ENCODE measurements around the gene FBRSL1. TPM values are rescaled to one million over a fixed set of nuclear protein-coding genes. Genes with fewer than 3 reads are reported as not detected.

The FBRSL1 gene
- total RNA-seq, 1 donor from 2014 or later: 211 TPM

DNA sequence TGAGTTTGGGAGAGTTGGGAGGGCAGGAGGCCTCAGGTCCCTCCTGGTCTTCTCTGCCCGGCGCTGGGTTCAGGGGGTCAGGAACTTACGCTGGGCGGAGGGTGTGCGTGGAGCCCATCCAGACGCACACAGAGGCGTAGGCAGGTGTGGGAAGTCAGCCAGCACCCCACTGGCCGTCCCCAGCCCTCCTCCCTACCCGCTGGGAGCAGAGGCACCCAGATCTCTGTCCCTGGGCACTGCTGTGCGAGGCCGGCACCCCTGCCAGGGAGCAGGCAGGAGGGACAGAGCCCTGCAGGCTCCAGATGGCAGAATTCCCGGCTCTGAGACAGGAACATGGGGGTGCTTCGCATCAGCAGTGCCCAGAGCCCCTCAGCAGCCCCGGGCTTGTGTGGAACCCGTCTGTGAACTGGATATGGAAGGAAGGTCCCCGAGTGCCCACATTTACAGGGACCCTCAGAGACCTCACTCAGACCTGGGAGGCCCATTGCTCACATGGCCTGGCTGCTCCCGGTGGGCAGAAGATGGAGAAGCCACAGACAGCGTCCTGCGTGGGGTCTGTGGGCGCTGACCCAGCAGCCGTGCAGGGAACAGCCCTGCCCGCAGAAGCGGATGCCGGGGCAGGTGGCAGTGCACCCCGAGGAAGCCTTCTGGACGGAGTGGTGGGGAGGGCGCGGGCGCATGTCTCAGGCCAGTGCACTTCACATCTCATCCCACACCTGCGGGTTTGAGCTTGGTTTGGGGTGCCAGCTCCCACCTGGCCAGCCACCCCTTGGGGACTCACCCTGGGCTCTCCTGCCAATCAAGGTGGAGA lies 61.1 kb downstream of the FBRSL1 start:
- DNase-seq: no peak
- Mint-ChIP-seq H3K9me3 (ENCODE audit: unreplicated experiment) (peaks cover 9% of the 10 kb centered on the region), H3K4me3 (ENCODE audit: unreplicated experiment) (no peak overlapping the region), H3K27me3 (ENCODE audit: unreplicated experiment) (peaks cover 8% of the 10 kb centered on the region), H3K4me1 (ENCODE audit: low read depth, unreplicated experiment) (peaks cover 2% of the 10 kb centered on the region), H3K36me3 (ENCODE audit: unreplicated experiment) (no peaks in the 10 kb centered on the region), H3K27ac (ENCODE audit: unreplicated experiment) (no peak overlapping the region)
- TF ChIP-seq, protein P1, sequence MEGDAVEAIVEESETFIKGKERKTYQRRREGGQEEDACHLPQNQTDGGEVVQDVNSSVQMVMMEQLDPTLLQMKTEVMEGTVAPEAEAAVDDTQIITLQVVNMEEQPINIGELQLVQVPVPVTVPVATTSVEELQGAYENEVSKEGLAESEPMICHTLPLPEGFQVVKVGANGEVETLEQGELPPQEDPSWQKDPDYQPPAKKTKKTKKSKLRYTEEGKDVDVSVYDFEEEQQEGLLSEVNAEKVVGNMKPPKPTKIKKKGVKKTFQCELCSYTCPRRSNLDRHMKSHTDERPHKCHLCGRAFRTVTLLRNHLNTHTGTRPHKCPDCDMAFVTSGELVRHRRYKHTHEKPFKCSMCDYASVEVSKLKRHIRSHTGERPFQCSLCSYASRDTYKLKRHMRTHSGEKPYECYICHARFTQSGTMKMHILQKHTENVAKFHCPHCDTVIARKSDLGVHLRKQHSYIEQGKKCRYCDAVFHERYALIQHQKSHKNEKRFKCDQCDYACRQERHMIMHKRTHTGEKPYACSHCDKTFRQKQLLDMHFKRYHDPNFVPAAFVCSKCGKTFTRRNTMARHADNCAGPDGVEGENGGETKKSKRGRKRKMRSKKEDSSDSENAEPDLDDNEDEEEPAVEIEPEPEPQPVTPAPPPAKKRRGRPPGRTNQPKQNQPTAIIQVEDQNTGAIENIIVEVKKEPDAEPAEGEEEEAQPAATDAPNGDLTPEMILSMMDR (IDR thresholded peaks at IDR 0.05; ENCODE audit: partially characterized antibody, unreplicated experiment): no peak

DNA sequence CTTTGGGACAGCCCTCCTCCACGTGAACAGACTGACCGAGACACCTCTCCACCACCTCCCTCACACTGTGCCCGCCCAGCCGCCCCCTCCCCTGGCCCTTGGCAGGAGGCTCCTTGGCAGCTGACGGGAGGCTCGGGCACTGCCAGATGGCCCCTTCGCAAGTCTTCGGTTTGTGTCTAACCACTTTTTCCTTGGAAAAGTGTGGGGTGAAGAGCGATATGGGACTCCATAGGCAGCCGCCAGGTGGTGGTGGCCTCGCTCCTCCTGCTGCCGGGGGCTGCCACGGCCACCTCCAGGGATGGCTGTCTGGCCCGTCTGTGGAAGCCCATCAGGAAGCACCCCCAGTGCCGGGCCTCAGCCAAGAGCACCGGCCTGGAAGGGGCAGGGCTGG lies 61.7 kb downstream of the FBRSL1 start:
- peaks cover 8% of the 10 kb centered on the region for H3K27me3 Mint-ChIP-seq (ENCODE audit: unreplicated experiment)
- no peaks in the 10 kb centered on the region for H3K36me3 Mint-ChIP-seq (ENCODE audit: unreplicated experiment)
- no peak for DNase-seq
- TF ChIP-seq, protein P1 (IDR thresholded peaks at IDR 0.05; ENCODE audit: partially characterized antibody, unreplicated experiment): no peak
- no peak overlapping the region for H3K4me3 Mint-ChIP-seq (ENCODE audit: unreplicated experiment)
- peaks cover 9% of the 10 kb centered on the region for H3K9me3 Mint-ChIP-seq (ENCODE audit: unreplicated experiment)
- no peak overlapping the region for H3K27ac Mint-ChIP-seq (ENCODE audit: unreplicated experiment)
- H3K4me1 Mint-ChIP-seq (ENCODE audit: low read depth, unreplicated experiment): peaks cover 2% of the 10 kb centered on the region

DNA sequence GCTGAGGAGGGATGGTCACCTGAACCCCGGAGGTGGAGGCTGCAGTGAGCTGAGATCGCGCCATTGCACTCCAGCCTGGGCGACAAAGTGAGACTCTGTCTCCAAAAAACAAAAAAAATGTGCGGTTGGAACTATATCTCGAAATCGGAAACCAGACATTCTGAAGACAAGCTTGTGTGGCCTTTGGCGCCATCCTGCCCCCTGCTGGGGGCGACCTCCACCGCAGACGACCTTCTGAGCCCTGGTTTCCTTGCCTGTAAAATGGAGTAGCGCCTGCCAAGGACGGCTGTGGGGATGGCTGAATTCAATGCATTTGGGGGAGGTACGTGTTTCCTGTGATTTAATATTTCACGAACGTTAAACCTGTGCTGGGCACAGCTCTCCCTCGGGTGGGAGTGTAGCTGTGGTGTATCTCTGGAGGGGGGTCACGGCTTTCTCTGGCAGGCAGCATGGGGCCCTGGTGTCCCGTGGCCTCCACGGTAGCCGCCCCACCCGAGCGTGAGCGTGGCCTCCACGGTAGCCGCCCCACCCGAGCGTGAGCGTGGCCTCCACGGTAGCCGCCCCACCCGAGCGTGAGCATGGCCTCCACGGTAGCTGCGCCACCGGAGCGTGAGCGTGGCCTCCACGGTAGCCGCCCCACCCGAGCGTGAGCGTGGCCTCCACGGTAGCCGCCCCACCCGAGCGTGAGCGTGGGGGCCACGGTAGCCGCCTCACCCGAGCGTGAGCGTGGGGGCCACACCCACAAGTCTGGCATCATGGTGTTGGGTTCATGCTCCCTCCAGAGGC lies 65.1 kb downstream of the FBRSL1 start:
- TF ChIP-seq, protein P1 (IDR thresholded peaks at IDR 0.05; ENCODE audit: partially characterized antibody, unreplicated experiment): peak; percentile 72

DNA sequence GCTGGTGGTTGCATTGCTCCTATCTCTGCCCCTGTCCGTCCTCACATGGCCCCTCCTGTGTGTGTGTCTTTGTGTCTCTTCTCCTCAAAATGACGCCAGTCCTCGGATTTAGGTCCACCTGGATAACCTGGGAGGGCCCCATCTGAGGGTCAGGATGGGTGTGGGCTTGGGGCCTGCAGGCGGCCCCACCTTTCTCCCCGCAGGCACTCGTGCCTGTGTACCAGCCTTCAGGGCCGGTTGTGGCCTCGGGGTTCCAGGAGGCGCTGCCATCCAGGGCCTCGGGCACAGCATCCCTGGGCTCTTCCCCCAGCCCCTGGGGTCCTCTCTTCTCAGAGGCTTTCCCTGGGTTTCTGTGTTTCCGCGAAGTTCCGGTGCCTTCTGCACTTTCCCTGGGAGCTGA lies 65.7 kb downstream of the FBRSL1 start:
- H3K4me1 Mint-ChIP-seq (ENCODE audit: low read depth, unreplicated experiment): peaks cover 7% of the 10 kb centered on the region
- H3K4me3 Mint-ChIP-seq (ENCODE audit: unreplicated experiment): peak overlapping the region; percentile 25
- no peak overlapping the region for H3K27ac Mint-ChIP-seq (ENCODE audit: unreplicated experiment)
- no peaks in the 10 kb centered on the region for H3K36me3 Mint-ChIP-seq (ENCODE audit: unreplicated experiment)
- DNase-seq: no peak
- H3K27me3 Mint-ChIP-seq (ENCODE audit: unreplicated experiment): peaks cover 10% of the 10 kb centered on the region
- peaks cover 18% of the 10 kb centered on the region for H3K9me3 Mint-ChIP-seq (ENCODE audit: unreplicated experiment)
- TF ChIP-seq, protein P1 (IDR thresholded peaks at IDR 0.05; ENCODE audit: partially characterized antibody, unreplicated experiment): no peak

More for the DNA sequence above, 65.1 kb downstream of the FBRSL1 start:
- Mint-ChIP-seq H3K9me3 (ENCODE audit: unreplicated experiment) (peaks cover 18% of the 10 kb centered on the region), H3K4me1 (ENCODE audit: low read depth, unreplicated experiment) (peaks cover 7% of the 10 kb centered on the region), H3K36me3 (ENCODE audit: unreplicated experiment) (no peaks in the 10 kb centered on the region), H3K27me3 (ENCODE audit: unreplicated experiment) (peaks cover 11% of the 10 kb centered on the region), H3K27ac (ENCODE audit: unreplicated experiment) (peak overlapping the region; percentile 22), H3K4me3 (ENCODE audit: unreplicated experiment) (no peak overlapping the region)
- peak; percentile 62 for DNase-seq

Data from glutamatergic neuron (in vitro differentiated cells).